GM19467 (cell line): Measurements from ENCODE around the gene POLR2A.
"Not testable (repeated sequence)": the region's sequence is repeated elsewhere in the genome, so short reads cannot be mapped to it uniquely, and the experiment has no call there.

Experiments
- ATAC-seq: cut with Tn5 transposase; IDR thresholded peaks from one replicate; pipeline ENCODE4 v1.9.1; 2021; ENCODE audit warnings: mild to moderate bottlenecking, moderate library complexity; ENCODE audit not compliant: unreplicated experiment

Gene POLR2A

DNA sequence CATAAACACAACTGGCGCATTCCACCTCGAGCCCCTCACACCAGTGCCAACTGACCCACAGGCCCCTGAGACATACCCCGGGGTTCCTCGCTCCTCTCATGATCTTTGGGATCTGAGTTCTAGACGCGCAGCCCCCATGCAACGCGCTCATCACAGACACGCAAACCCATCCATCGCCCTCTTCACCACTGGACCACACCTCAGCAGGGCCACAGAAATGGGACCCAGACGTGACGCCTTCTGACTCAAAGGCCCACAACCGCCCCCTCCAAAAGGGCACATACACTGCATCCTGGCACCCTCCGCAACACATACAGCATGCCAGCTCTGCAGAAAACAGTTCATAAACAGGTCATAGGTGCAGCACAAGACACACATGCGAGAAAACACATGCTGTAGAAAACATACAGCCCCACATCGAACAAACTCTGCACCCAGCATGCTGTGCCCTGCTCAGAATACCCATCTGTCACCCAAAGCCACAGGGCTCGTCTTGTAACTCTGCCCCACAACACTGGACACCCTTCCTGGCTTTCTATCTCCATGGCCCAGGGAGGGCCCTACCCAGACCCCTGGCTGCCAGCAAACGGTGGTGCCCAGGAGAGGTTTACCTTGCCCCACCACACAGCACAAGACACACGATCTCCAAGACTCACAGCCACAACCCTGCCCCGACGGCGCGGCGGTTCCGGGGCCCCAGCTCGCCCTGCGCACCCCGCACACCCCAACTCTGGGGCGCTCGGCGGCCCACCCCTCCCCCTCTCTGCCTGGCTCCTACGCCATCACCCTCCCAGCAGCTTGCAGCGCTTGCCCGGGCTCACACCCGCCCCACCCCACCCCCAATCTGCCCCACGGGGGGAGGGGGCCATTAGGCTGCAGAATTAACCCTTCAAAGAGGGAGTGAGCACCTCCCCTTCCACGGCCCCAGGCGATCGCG is 5.6 kb upstream of the POLR2A start:
- ATAC-seq, result no peak

GRCh38 chr17:7479213-7480088 is 4.7 kb upstream of the POLR2A start, which contains the start of gene ZBTB4:
Gene ZBTB4, minus strand, starts transcription at chr17:7479631. Its CDS starts 12,830 bp downstream, at chr17:7466801.
- no peak for ATAC-seq

- no peak for ATAC-seq
Observed at GRCh38 chr17:7480089-7480384, 4.1 kb upstream of the POLR2A start.

DNA sequence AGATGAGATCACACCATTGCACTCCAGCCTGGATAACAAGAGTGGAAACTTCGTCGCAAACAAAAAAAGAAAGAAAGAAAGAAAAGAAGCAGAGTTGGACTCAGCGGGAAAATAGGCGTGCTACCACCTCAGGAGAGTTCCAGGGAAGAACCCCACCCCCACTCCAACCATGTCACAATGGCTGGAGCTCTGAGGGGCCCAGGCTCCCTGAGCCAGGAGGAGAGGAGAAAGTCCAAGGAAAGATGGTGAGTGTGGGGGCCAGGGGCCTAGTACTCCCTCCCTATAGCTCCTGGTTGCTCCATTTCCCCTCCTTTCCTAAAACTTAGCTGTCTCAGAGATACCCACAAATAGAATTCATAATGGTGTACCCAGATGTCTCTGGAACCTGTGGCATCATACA is 2.9 kb upstream of the POLR2A start, which contains the start of gene SLC35G6:
Gene SLC35G6 (plus strand): TSS at position 172 of the 400 bp plus-strand sequence. CDS start 71 bp downstream, at position 243.
- not testable (repeated sequence) for ATAC-seq

DNA sequence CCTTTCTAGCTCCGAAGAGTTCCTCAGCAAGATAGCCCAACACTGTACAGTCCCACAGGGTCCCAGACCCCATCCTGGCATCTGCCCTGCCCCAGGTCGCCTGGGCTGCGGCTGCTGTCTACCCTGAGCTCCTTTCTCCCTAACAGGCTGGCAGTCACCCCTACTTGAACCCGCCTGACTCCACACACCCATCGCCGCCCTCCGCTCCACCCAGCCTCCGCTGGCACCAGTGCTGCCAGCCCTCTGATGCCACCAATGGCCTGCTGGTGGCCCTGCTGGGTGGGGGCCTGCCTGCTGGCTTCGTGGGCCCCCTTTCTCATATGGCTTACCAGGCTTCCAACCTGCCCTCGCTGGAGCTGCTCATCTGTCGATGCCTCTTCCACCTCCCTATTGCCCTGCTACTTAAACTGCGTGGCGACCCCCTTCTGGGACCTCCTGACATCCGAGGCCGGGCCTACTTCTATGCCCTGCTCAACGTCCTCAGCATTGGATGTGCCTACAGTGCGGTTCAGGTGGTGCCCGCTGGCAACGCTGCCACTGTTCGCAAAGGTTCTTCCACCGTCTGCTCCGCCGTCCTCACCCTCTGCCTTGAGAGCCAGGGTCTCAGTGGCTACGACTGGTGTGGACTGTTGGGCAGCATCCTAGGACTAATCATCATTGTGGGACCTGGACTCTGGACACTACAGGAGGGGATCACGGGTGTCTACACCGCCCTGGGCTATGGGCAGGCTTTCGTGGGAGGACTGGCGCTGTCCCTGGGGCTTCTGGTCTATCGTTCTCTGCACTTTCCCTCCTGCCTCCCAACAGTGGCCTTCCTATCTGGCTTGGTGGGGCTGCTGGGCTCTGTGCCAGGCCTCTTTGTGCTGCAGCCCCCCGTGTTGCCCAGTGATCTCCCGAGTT is 2.1 kb upstream of the POLR2A start:
- ATAC-seq, result not testable (repeated sequence)

GRCh38 chr17:7482742-7483088 is 1.5 kb upstream of the POLR2A start:
- ATAC-seq, result not testable (repeated sequence)

DNA sequence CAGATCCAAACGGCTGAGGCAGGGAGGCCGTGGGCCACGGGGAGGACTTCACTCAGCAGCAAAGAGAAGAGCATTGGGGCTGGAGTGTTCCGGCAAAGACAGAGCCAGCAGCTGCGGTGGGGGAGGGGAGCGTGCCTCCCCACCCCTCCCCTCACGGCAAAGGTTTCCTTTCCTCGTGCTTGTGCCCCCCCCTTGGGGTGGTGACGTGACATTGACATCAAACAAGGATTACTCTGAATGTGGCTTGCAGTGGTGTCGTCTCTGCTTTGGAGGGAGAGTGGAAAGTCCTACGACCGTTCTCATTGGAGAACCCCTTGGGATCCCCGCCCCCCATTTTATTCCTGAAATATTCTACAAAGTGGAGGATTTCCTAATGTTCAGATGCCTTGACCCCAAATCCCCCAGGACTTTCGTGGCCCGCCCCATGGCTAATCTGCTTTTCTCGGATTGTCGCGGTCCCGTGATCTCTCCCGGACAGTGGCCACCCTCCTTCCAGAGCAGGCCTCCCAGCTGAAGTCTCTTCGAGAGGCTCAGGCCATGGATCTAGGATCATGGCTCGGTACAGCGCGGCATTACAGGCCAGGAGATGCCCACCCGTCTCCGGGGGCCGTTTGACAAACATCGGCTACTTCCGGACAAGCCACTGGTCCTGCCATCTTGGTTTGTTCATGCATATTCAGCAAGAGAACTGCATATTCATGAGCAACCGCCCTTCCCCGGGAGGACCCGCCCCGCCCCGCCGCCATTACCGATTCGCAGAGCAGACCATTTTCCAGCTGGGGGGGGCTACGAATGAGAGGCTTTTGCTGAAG is 705 bp upstream of the POLR2A start:
- ATAC-seq, result peak; percentile 16

- ATAC-seq, result peak; percentile 0
Observed at GRCh38 chr17:7484919-7485377, 782 bp downstream of the POLR2A start.

DNA sequence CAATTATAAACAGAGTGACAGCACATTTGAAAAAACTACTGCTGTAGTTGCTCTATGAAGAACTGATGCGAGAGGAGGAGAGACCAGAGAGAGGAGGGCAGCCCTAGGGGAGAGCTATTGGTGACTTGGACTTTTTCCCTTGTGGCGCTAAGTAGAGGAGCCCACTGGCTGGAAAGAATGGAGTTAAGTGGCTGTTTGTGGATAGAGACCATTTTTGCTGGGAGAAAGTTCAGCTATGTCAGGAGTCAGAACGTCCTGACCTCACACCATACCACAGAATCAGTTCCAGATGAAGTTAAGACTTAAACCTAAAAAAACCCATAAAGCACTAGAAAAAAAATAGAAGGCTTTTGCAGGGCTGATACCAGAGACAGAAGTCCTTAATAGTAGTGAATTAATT is 2.0 kb downstream of the POLR2A start:
- ATAC-seq, result no peak

DNA sequence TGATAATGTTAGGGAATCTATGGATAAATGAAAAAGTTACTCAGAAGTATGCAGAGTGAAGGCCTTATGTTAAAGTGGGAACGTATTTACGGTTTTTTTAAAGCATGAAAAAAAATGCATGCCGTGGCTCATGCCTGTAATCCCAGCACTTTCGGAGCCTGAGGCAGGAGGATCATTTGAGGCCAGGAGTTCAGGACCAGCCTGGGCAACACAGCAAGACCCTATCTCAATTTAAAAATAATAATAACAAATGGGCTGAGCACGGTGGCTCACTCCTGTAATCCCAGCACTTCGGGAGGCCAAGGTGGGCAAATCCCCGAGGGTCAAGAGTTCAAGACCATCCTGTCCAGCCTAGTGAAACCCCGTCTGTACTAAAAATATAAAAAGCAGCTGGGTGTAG is 6.0 kb downstream of the POLR2A start:
- no peak for ATAC-seq

DNA sequence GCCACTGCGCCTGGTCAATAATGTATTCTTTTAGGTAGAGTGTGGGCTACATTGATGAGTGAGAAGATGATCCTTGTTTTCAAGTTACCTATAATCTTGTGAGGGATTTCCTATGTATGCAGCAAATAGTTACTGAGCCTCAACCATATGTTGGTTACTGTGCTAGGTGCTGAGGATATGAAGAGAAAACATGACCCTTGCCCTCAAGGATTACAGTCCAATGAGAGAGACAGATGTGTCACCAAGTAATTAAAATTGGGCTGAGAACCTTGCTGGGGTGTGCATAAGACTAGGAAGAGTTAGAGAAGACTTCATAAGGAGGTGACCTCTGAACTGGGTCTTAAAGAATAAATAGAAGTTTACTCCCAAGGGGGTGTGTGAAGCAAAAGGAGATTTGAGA is 7.4 kb downstream of the POLR2A start:
- no peak for ATAC-seq

GRCh38 chr17:7493941-7494340 is 9.8 kb downstream of the POLR2A start:
- no peak for ATAC-seq

GRCh38 chr17:7495906-7496434 is 11.8 kb downstream of the POLR2A start:
- ATAC-seq, result no peak

- ATAC-seq, result no peak
Observed at GRCh38 chr17:7496470-7497183, 12.5 kb downstream of the POLR2A start.

DNA sequence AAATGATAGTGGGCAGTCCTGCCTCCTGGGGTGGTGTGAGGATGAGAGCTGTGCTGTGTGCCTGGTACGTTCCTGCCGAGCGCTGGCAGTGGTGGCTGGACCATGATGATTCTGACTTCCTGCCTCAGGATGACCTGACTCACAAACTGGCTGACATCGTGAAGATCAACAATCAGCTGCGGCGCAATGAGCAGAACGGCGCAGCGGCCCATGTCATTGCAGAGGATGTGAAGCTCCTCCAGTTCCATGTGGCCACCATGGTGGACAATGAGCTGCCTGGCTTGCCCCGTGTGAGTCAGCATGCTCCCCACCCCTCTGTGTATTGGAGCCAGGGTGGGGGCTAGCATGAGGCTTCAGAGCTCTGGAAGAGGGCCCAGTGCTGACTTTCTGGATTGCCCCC is 13.1 kb downstream of the POLR2A start:
- no peak for ATAC-seq

DNA sequence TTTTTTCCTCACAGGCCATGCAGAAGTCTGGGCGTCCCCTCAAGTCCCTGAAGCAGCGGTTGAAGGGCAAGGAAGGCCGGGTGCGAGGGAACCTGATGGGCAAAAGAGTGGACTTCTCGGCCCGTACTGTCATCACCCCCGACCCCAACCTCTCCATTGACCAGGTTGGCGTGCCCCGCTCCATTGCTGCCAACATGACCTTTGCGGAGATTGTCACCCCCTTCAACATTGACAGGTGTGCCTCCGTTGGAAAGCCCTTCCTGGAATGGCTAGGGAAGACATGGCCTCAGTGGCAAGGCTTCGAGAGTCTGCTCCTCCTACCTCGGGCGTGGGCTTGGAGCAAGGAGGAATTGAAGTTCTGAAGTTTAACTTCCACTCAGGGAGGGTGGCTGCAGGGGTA is 13.5 kb downstream of the POLR2A start:
- no peak for ATAC-seq

DNA sequence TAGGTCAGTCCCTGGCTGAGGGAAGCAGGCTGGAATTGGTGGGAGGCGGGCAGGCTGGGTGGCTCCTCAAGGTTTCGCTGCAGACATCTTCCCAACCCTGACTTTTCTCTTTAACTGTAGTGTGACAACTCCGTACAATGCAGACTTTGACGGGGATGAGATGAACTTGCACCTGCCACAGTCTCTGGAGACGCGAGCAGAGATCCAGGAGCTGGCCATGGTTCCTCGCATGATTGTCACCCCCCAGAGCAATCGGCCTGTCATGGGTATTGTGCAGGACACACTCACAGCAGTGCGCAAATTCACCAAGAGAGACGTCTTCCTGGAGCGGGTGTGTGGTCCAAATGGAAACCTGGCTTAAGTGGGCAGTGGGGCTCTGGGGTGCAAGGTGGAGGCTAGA is 15.0 kb downstream of the POLR2A start:
- ATAC-seq, result no peak

DNA sequence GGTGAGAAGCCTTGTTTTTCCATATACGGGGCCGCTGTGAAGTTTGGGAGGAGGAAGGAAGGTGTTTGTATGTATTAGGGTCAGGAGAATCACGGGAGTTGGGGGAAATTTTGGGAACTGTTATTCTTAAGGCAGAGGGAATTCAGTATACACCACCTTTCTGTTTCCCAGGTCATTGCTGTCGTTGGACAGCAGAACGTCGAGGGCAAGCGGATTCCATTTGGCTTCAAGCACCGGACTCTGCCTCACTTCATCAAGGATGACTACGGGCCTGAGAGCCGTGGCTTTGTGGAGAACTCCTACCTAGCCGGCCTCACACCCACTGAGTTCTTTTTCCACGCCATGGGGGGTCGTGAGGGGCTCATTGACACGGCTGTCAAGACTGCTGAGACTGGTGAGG is 17.6 kb downstream of the POLR2A start:
- no peak for ATAC-seq
